GM13977 (cell line): ENCODE results near the gene UTF1.
"Not testable (repeated sequence)": the region's sequence is repeated elsewhere in the genome, so short reads cannot be mapped to it uniquely, and the experiment has no call there.

ENCODE experiments used
- DNase-seq: peaks from one replicate; pipeline ENCODE4 v3.0.0; 2012; ENCODE audit warnings: low spot score
- CTCF ChIP-seq: IDR thresholded peaks from 2 replicates; pipeline ENCODE4 v1.5.1; 2012; ENCODE audit warnings: mild to moderate bottlenecking, control low read depth; ENCODE audit not compliant: insufficient read depth; ENCODE audit errors: extremely low read depth, missing control alignments
- in situ Hi-C: fragments of 300-500 bp; cut with MboI; formaldehyde crosslinking; loops from one replicate; pipeline ENCODE4 v1.12.0; 2022; ENCODE audit warnings: low sequenced_read_pairs, low pct_unique_long_range_greater_than_20kb, mixed read lengths, inconsistent platforms; ENCODE audit not compliant: unreplicated experiment

The UTF1 gene

GRCh38 chr10:133217800-133218589 is 12.0 kb upstream of the UTF1 start:
- in situ Hi-C loops = no loop called here
- no peak for DNase-seq
- no peak for TF ChIP-seq CTCF

- in situ Hi-C loops = no loop called here
- TF ChIP-seq CTCF = no peak
- DNase-seq = no peak
Observed at GRCh38 chr10:133218891-133219290, 11.1 kb upstream of the UTF1 start.

GRCh38 chr10:133219782-133220181 is 10.2 kb upstream of the UTF1 start:
- no peak for DNase-seq
- in situ Hi-C loops = no loop called here
- no peak for TF ChIP-seq CTCF

GRCh38 chr10:133221331-133221730 is 8.7 kb upstream of the UTF1 start:
- in situ Hi-C loops = no loop called here

GRCh38 chr10:133221756-133222155 is 8.3 kb upstream of the UTF1 start:
- in situ Hi-C loops, DNase-seq: not testable (repeated sequence)

More at GRCh38 chr10:133221331-133221730, 8.7 kb upstream of the UTF1 start:
- DNase-seq = no peak
- TF ChIP-seq CTCF = no peak

- DNase-seq = no peak
- in situ Hi-C loops = no loop called here
- TF ChIP-seq CTCF = no peak
Observed at GRCh38 chr10:133224076-133224475, 5.9 kb upstream of the UTF1 start.

GRCh38 chr10:133224756-133225372 is 5.2 kb upstream of the UTF1 start:
- no peak for DNase-seq
- in situ Hi-C loops = no loop called here
- no peak for TF ChIP-seq CTCF
